Spleen (tissue), 11 donors: ENCODE data around the gene MAST4. TPM values are rescaled to one million over a fixed set of nuclear protein-coding genes. Genes with fewer than 3 reads are reported as not detected.

ENCODE experiments used
- DNase-seq: peaks from one replicate; pipeline ENCODE4 v3.0.0-alpha.2; 2020
- H3K27ac ChIP-seq, 8 donors: fragments of 200-600 bp; sonication (generic) in 7 of 8; 1 replicate in 4 of 8; 2 replicates in 4 of 8; pipeline versions ENCODE4 v1.5.0 to v1.8.0; 2016 to 2021; ENCODE audit warnings: inconsistent platforms in 4 of 8, mild to moderate bottlenecking in 4 of 8, moderate library complexity in 1 of 8
- H3K27me3 ChIP-seq, 7 donors: fragments of 200-600 bp; sonication (generic) in 6 of 7; replicated peaks in 1 of 7; 1 replicate in 4 of 7; 2 replicates in 3 of 7; pipeline versions ENCODE4 v1.5.0 to v1.8.0; 2016 to 2021; ENCODE audit warnings: inconsistent platforms in 3 of 7, mild to moderate bottlenecking in 1 of 7
- H3K36me3 ChIP-seq, 6 donors: fragments of 200-600 bp; sonication (generic) in 5 of 6; 1 replicate in 4 of 6; 2 replicates in 2 of 6; pipeline versions ENCODE4 v1.5.0 to v1.8.0; 2016 to 2021; ENCODE audit warnings: inconsistent platforms in 2 of 6
- H3K4me1 ChIP-seq, 6 donors: fragments of 200-600 bp; sonication (generic) in 5 of 6; 1 replicate in 3 of 6; 2 replicates in 3 of 6; pipeline versions ENCODE4 v1.5.0 to v1.8.0; 2016 to 2021; ENCODE audit warnings: inconsistent platforms in 3 of 6
- H3K4me3 ChIP-seq, 8 donors: fragments of 200-600 bp; sonication (generic) in 7 of 8; 1 replicate in 4 of 8; 2 replicates in 4 of 8; pipeline versions ENCODE4 v1.5.0 to v1.8.0; 2016 to 2021; ENCODE audit warnings: inconsistent platforms in 4 of 8, mild to moderate bottlenecking in 4 of 8, moderate library complexity in 2 of 8
- H3K9me3 ChIP-seq, 8 donors: fragments of 200-600 bp; sonication (generic) in 7 of 8; 1 replicate in 4 of 8; 2 replicates in 4 of 8; pipeline versions ENCODE4 v1.5.0 to v1.8.0; 2016 to 2021; ENCODE audit warnings: inconsistent platforms in 4 of 8
- CTCF ChIP-seq, 11 experiments: fragments of 200-600 bp in 7 of 11; fragments of 450-650 bp in 4 of 11; sonication (generic) in 4 of 11; IDR thresholded peaks in 8 of 11; conservative IDR thresholded peaks in 3 of 11; 1 replicate in 7 of 11; 2 replicates in 4 of 11; pipeline versions ENCODE4 v1.4.0 to v1.8.0; 2016 to 2021; ENCODE audit warnings: antibody characterized with exemption in 11 of 11, inconsistent platforms in 4 of 11, mild to moderate bottlenecking in 1 of 11
- POLR2A ChIP-seq, 3 donors: fragments of 450-650 bp; IDR thresholded peaks; one replicate each; pipeline ENCODE4 v1.5.1; 2017; ENCODE audit warnings: antibody characterized with exemption in 3 of 3, mild to moderate bottlenecking in 1 of 3
- POLR2AphosphoS5 ChIP-seq, 3 donors: sonication (generic); formaldehyde crosslinking; IDR thresholded peaks; one replicate each; pipeline ENCODE4 v1.5.1; 2017; ENCODE audit warnings: antibody characterized with exemption in 3 of 3
- WGBS, 5 donors: extraction: QIAGEN DNeasy Blood & Tissue Kit in 3 of 5; methylation state at CpG; one replicate each; pipeline versions ENCODE4 v1.1.5 to v1.1.7; 2013 to 2018; 5-methylcytosine and 5-hydroxymethylcytosine counted together
- intact Hi-C: fragments of 100-400 bp; cut with DNase I; formaldehyde crosslinking; loops from one replicate; pipeline ENCODE4 v1.15.0; 2023; ENCODE audit warnings: low total_unique reads
- polyA plus RNA-seq, 3 donors: library from polyadenylated mRNA; stranded (reverse); fragments of 200-250 nt; gene quantifications; one replicate each; pipeline ENCODE4 v1.2.1, GENCODE V29; 2013
- total RNA-seq, 7 donors: library from RNA; depleted of rRNA in 3 of 7; stranded (reverse); fragments of >200 nt in 3 of 7; fragmentation: NEBNext Ultra II Directional in 4 of 7; extraction: Animal tissue kit (Norgen Biotek cat#: 25700) in 4 of 7; gene quantifications; one replicate each; pipeline versions ENCODE4 v1.1.0 to v1.2.1, GENCODE V29; 2016 to 2021
- donor health status: healthy with polysubstance abuse.
- donor health status: DM: no; HTN: no; CAD: no; lungs with moderate emphysema.
- donor health status: DM: no; HTN: no; CAD: no.
- donor health status: Bipolar disorder and iron deficiency.
- donor health status: healthy.
- donor health status: DM: no; HTN: no; CAD: no.
- donor health status: DM: yes; HTN: yes; CAD: no.

MAST4 gene
- total and polyA plus RNA-seq, 10 donors: 2.5 to 43.7 (median 25.4) TPM

DNA sequence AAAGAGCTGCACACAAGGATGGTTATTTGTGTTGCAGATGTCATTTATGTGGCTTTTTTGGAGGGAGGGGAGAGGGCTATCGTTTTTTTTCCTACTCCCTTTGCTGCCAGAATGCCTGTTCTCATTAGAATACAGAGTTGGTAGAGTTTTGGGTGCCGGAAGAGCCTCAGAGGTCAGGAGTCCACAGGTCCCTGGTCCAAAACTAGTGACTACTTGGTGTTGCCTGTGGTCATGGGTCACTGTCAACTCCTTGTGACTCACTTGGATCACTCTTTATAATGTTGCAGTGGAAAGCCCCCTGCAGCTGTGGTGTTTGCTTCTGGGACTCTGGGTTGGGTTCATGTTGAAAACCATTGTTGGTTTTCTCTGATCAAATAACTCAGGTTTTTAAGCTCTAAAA lies 131.4 kb downstream of the MAST4 start:
- intact Hi-C loops: no loop called here
- no peaks in the 10 kb centered on the region for H3K36me3 ChIP-seq
- H3K9me3 ChIP-seq: no peaks in the 10 kb centered on the region
- WGBS, 5 donors: 72 to 87% (median 80%) methylated on average over 2 of the region's 2 CpGs
- H3K27me3 ChIP-seq: peaks cover 0 to 12% (median 0%) of the 10 kb centered on the region in 7 donors
- H3K4me3 ChIP-seq: no peak overlapping the region
- TF ChIP-seq POLR2AphosphoS5 (IDR thresholded peaks at IDR 0.05) (no peak), POLR2A (IDR thresholded peaks at IDR 0.05) (no peak), CTCF (IDR thresholded peaks at IDR 0.05 in 8 of 11, conservative IDR thresholded peaks at IDR 0.05 in 3 of 11) (no peak)
- H3K27ac ChIP-seq: no peak overlapping the region
- DNase-seq: no peak
- peaks cover 0 to 8% (median 0%) of the 10 kb centered on the region in 6 donors for H3K4me1 ChIP-seq

- intact Hi-C loops: no loop called here
- 93 to 98% (median 94%) methylated on average over 1 of the region's 1 CpG for WGBS, 5 donors
- Histone ChIP-seq H3K27me3 (peaks cover 0 to 8% (median 0%) of the 10 kb centered on the region in 7 donors), H3K4me3 (no peak overlapping the region), H3K36me3 (no peaks in the 10 kb centered on the region), H3K4me1 (peaks cover 0 to 4% (median 0%) of the 10 kb centered on the region in 6 donors), H3K9me3 (no peaks in the 10 kb centered on the region), H3K27ac (no peak overlapping the region)
- DNase-seq: no peak
- TF ChIP-seq CTCF (IDR thresholded peaks at IDR 0.05 in 8 of 11, conservative IDR thresholded peaks at IDR 0.05 in 3 of 11) (no peak), POLR2AphosphoS5 (IDR thresholded peaks at IDR 0.05) (no peak), POLR2A (IDR thresholded peaks at IDR 0.05) (no peak)
These were observed 131.9 kb downstream of the MAST4 start for GRCh38 chr5:66728049-66728448.

- no peak for DNase-seq
- Histone ChIP-seq H3K4me3 (no peak overlapping the region), H3K36me3 (no peaks in the 10 kb centered on the region), H3K27me3 (peaks cover 0 to 4% (median 0%) of the 10 kb centered on the region in 7 donors), H3K9me3 (no peaks in the 10 kb centered on the region), H3K27ac (no peak overlapping the region), H3K4me1 (peaks cover 0 to 15% (median 0%) of the 10 kb centered on the region in 6 donors)
- no peak for TF ChIP-seq POLR2A (IDR thresholded peaks at IDR 0.05)
- intact Hi-C loops: no loop called here
These were observed 140.9 kb downstream of the MAST4 start for GRCh38 chr5:66737096-66737495.

DNA sequence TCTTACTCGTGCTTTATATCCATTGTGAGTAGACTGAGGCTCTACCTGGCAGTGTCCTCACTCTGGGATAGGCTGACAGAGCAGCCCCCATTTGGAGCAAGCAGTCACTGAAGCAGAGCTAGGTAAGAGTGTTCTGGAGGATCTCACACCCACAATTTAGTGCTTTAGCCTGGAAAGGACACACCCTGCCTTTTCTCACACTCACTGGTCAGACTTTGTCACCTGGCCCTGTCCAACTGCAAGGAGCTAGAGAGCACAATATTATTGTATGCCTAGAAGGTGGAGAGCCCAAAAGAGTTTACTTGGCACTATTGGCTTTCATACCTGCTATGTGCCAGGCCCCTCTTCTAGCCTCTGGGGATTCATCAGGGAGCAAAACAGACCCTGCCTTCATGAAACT lies 141.9 kb downstream of the MAST4 start:
- 73 to 100% (median 91%) methylated on average over 1 of the region's 1 CpG for WGBS, 5 donors
- intact Hi-C loops: no loop called here
- no peaks in the 10 kb centered on the region for H3K36me3 ChIP-seq
- H3K9me3 ChIP-seq: no peaks in the 10 kb centered on the region
- TF ChIP-seq CTCF (IDR thresholded peaks at IDR 0.05 in 8 of 11, conservative IDR thresholded peaks at IDR 0.05 in 3 of 11) (no peak), POLR2A (IDR thresholded peaks at IDR 0.05) (no peak), POLR2AphosphoS5 (IDR thresholded peaks at IDR 0.05) (no peak)
- H3K27me3 ChIP-seq: peaks cover 0 to 4% (median 0%) of the 10 kb centered on the region in 7 donors
- peaks cover 0 to 24% (median 4%) of the 10 kb centered on the region in 6 donors for H3K4me1 ChIP-seq
- DNase-seq: no peak
- no peak overlapping the region for H3K4me3 ChIP-seq
- H3K27ac ChIP-seq: no peak overlapping the region

DNA sequence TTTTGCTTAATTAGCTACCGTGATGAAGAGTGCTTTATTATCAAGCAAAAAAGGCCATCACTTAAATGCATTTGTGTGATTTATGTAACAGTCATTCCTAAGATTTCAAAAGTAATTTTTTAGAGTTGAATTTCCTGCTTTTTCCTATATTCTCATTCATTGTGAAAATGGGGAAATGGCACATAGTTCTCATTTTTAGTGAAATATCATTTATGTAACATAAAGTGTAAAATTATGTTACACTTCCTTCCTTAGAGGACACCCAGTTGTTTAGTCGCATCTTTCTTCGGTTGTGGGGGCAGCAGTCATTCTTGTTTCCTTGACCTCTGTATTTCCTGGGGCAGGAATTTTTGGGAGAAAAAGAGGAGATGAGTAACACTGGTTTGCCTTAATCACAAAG lies 142.8 kb downstream of the MAST4 start:
- H3K4me1 ChIP-seq: peaks cover 0 to 27% (median 6%) of the 10 kb centered on the region in 6 donors
- no peaks in the 10 kb centered on the region for H3K36me3 ChIP-seq
- H3K27me3 ChIP-seq: peaks cover 0 to 4% (median 0%) of the 10 kb centered on the region in 7 donors
- H3K4me3 ChIP-seq: no peak overlapping the region
- H3K9me3 ChIP-seq: no peaks in the 10 kb centered on the region
- no peak for TF ChIP-seq POLR2A (IDR thresholded peaks at IDR 0.05)
- no peak for TF ChIP-seq POLR2AphosphoS5 (IDR thresholded peaks at IDR 0.05)
- TF ChIP-seq CTCF (IDR thresholded peaks at IDR 0.05 in 8 of 11, conservative IDR thresholded peaks at IDR 0.05 in 3 of 11): no peak
- no peak for DNase-seq
- no peak overlapping the region for H3K27ac ChIP-seq
- 29 to 56% (median 45%) methylated on average over 3 of the region's 3 CpGs for WGBS, 5 donors
- intact Hi-C loops: no loop called here
